Measurements from ENCODE around the gene HELZ2.

HELZ2 gene

GRCh38 chr20:63597651-63598478 is 23.8 kb upstream of the HELZ2 start:
- Histone ChIP-seq H3K27ac (ENCODE audit: low read depth, low read length) (no peak overlapping the region), H3K36me3 (ENCODE audit: control insufficient read depth in 5 of 5, insufficient read depth in 5 of 5, low read length in 5 of 5) (peaks cover 0 to 76% (median 67%) of the 10 kb centered on the region in 5 donors), H3K4me3 (ENCODE audit: low read depth in 1 of 5, low read length in 5 of 5) (no peak overlapping the region), H3K9me3 (ENCODE audit: control insufficient read depth in 5 of 5, low read length in 5 of 5) (no peaks in the 10 kb centered on the region), H3K27me3 (ENCODE audit: control insufficient read depth in 5 of 5, insufficient read depth in 4 of 5, low read length in 5 of 5) (no peaks in the 10 kb centered on the region), H3K4me1 (ENCODE audit: control insufficient read depth in 5 of 5, insufficient read depth in 5 of 5, low read length in 5 of 5) (peaks cover 0 to 5% (median 0%) of the 10 kb centered on the region in 5 donors), H3K9ac (ENCODE audit: low read length in 5 of 5) (no peak overlapping the region)

- Histone ChIP-seq H3K4me1 (ENCODE audit: control insufficient read depth in 5 of 5, insufficient read depth in 5 of 5, low read length in 5 of 5) (peaks cover 0 to 5% (median 0%) of the 10 kb centered on the region in 5 donors), H3K27me3 (ENCODE audit: control insufficient read depth in 5 of 5, insufficient read depth in 4 of 5, low read length in 5 of 5) (no peaks in the 10 kb centered on the region), H3K36me3 (ENCODE audit: control insufficient read depth in 5 of 5, insufficient read depth in 5 of 5, low read length in 5 of 5) (peaks cover 0 to 76% (median 70%) of the 10 kb centered on the region in 5 donors), H3K4me3 (ENCODE audit: low read depth in 1 of 5, low read length in 5 of 5) (no peak overlapping the region), H3K9ac (ENCODE audit: low read length in 5 of 5) (no peak overlapping the region), H3K27ac (ENCODE audit: low read depth, low read length) (no peak overlapping the region), H3K9me3 (ENCODE audit: control insufficient read depth in 5 of 5, low read length in 5 of 5) (no peaks in the 10 kb centered on the region)
Observed at GRCh38 chr20:63596423-63596822, 22.4 kb upstream of the HELZ2 start.

GRCh38 chr20:63595416-63596127 is 21.5 kb upstream of the HELZ2 start:
- no peak overlapping the region for H3K9ac ChIP-seq (ENCODE audit: low read length in 5 of 5)
- H3K27ac ChIP-seq (ENCODE audit: low read depth, low read length), result no peak overlapping the region
- peaks cover 0 to 76% (median 70%) of the 10 kb centered on the region in 5 donors for H3K36me3 ChIP-seq (ENCODE audit: control insufficient read depth in 5 of 5, insufficient read depth in 5 of 5, low read length in 5 of 5)
- H3K9me3 ChIP-seq (ENCODE audit: control insufficient read depth in 5 of 5, low read length in 5 of 5), result no peaks in the 10 kb centered on the region
- H3K4me1 ChIP-seq (ENCODE audit: control insufficient read depth in 5 of 5, insufficient read depth in 5 of 5, low read length in 5 of 5), result peaks cover 0 to 5% (median 0%) of the 10 kb centered on the region in 5 donors
- no peaks in the 10 kb centered on the region for H3K27me3 ChIP-seq (ENCODE audit: control insufficient read depth in 5 of 5, insufficient read depth in 4 of 5, low read length in 5 of 5)
- H3K4me3 ChIP-seq (ENCODE audit: low read depth in 1 of 5, low read length in 5 of 5), result no peak overlapping the region

GRCh38 chr20:63594043-63594561 is 20.1 kb upstream of the HELZ2 start:
- H3K4me3 ChIP-seq (ENCODE audit: low read depth in 1 of 5, low read length in 5 of 5), result no peak overlapping the region
- H3K27ac ChIP-seq (ENCODE audit: low read depth, low read length), result no peak overlapping the region
- H3K9ac ChIP-seq (ENCODE audit: low read length in 5 of 5), result no peak overlapping the region
- H3K36me3 ChIP-seq (ENCODE audit: control insufficient read depth in 5 of 5, insufficient read depth in 5 of 5, low read length in 5 of 5), result peaks cover 0 to 82% (median 76%) of the 10 kb centered on the region in 5 donors
- H3K4me1 ChIP-seq (ENCODE audit: control insufficient read depth in 5 of 5, insufficient read depth in 5 of 5, low read length in 5 of 5), result peaks cover 0 to 5% (median 0%) of the 10 kb centered on the region in 5 donors
- no peaks in the 10 kb centered on the region for H3K9me3 ChIP-seq (ENCODE audit: control insufficient read depth in 5 of 5, low read length in 5 of 5)
- H3K27me3 ChIP-seq (ENCODE audit: control insufficient read depth in 5 of 5, insufficient read depth in 4 of 5, low read length in 5 of 5), result no peaks in the 10 kb centered on the region

GRCh38 chr20:63592661-63593060 is 18.6 kb upstream of the HELZ2 start:
- Histone ChIP-seq H3K4me3 (ENCODE audit: low read depth in 1 of 5, low read length in 5 of 5) (no peak overlapping the region), H3K27me3 (ENCODE audit: control insufficient read depth in 5 of 5, insufficient read depth in 4 of 5, low read length in 5 of 5) (no peaks in the 10 kb centered on the region), H3K27ac (ENCODE audit: low read depth, low read length) (no peak overlapping the region), H3K36me3 (ENCODE audit: control insufficient read depth in 5 of 5, insufficient read depth in 5 of 5, low read length in 5 of 5) (peaks cover 0 to 81% (median 65%) of the 10 kb centered on the region in 5 donors), H3K9ac (ENCODE audit: low read length in 5 of 5) (no peak overlapping the region), H3K9me3 (ENCODE audit: control insufficient read depth in 5 of 5, low read length in 5 of 5) (no peaks in the 10 kb centered on the region), H3K4me1 (ENCODE audit: control insufficient read depth in 5 of 5, insufficient read depth in 5 of 5, low read length in 5 of 5) (peaks cover 0 to 14% (median 4%) of the 10 kb centered on the region in 5 donors)

GRCh38 chr20:63591786-63592355 is 17.8 kb upstream of the HELZ2 start:
- H3K36me3 ChIP-seq (ENCODE audit: control insufficient read depth in 5 of 5, insufficient read depth in 5 of 5, low read length in 5 of 5), result peaks cover 0 to 74% (median 62%) of the 10 kb centered on the region in 5 donors
- no peak overlapping the region for H3K27ac ChIP-seq (ENCODE audit: low read depth, low read length)
- H3K9me3 ChIP-seq (ENCODE audit: control insufficient read depth in 5 of 5, low read length in 5 of 5), result no peaks in the 10 kb centered on the region
- H3K4me1 ChIP-seq (ENCODE audit: control insufficient read depth in 5 of 5, insufficient read depth in 5 of 5, low read length in 5 of 5), result peaks cover 0 to 21% (median 4%) of the 10 kb centered on the region in 5 donors
- H3K4me3 ChIP-seq (ENCODE audit: low read depth in 1 of 5, low read length in 5 of 5), result no peak overlapping the region
- no peak overlapping the region for H3K9ac ChIP-seq (ENCODE audit: low read length in 5 of 5)
- no peaks in the 10 kb centered on the region for H3K27me3 ChIP-seq (ENCODE audit: control insufficient read depth in 5 of 5, insufficient read depth in 4 of 5, low read length in 5 of 5)

GRCh38 chr20:63591147-63591533 is 17.1 kb upstream of the HELZ2 start:
- Histone ChIP-seq H3K27me3 (ENCODE audit: control insufficient read depth in 5 of 5, insufficient read depth in 4 of 5, low read length in 5 of 5) (no peaks in the 10 kb centered on the region), H3K4me3 (ENCODE audit: low read depth in 1 of 5, low read length in 5 of 5) (no peak overlapping the region), H3K9ac (ENCODE audit: low read length in 5 of 5) (no peak overlapping the region), H3K27ac (ENCODE audit: low read depth, low read length) (no peak overlapping the region), H3K4me1 (ENCODE audit: control insufficient read depth in 5 of 5, insufficient read depth in 5 of 5, low read length in 5 of 5) (peaks cover 0 to 21% (median 4%) of the 10 kb centered on the region in 5 donors), H3K9me3 (ENCODE audit: control insufficient read depth in 5 of 5, low read length in 5 of 5) (no peaks in the 10 kb centered on the region), H3K36me3 (ENCODE audit: control insufficient read depth in 5 of 5, insufficient read depth in 5 of 5, low read length in 5 of 5) (peaks cover 0 to 70% (median 58%) of the 10 kb centered on the region in 5 donors)

GRCh38 chr20:63590218-63591146 is 16.4 kb upstream of the HELZ2 start:
- H3K27me3 ChIP-seq (ENCODE audit: control insufficient read depth in 5 of 5, insufficient read depth in 4 of 5, low read length in 5 of 5), result no peaks in the 10 kb centered on the region
- H3K9ac ChIP-seq (ENCODE audit: low read length in 5 of 5), result no peak overlapping the region
- H3K36me3 ChIP-seq (ENCODE audit: control insufficient read depth in 5 of 5, insufficient read depth in 5 of 5, low read length in 5 of 5), result peaks cover 0 to 63% (median 52%) of the 10 kb centered on the region in 5 donors
- no peak overlapping the region for H3K27ac ChIP-seq (ENCODE audit: low read depth, low read length)
- no peak overlapping the region for H3K4me3 ChIP-seq (ENCODE audit: low read depth in 1 of 5, low read length in 5 of 5)
- no peaks in the 10 kb centered on the region for H3K9me3 ChIP-seq (ENCODE audit: control insufficient read depth in 5 of 5, low read length in 5 of 5)
- peaks cover 0 to 21% (median 4%) of the 10 kb centered on the region in 5 donors for H3K4me1 ChIP-seq (ENCODE audit: control insufficient read depth in 5 of 5, insufficient read depth in 5 of 5, low read length in 5 of 5)

Measured in subcutaneous abdominal adipose tissue (tissue), 5 donors.